ENCODE measurements around the gene CRHBP.
"Not testable (repeated sequence)": the region's sequence is repeated elsewhere in the genome, so short reads cannot be mapped to it uniquely, and the experiment has no call there.

CRHBP gene, protein sequence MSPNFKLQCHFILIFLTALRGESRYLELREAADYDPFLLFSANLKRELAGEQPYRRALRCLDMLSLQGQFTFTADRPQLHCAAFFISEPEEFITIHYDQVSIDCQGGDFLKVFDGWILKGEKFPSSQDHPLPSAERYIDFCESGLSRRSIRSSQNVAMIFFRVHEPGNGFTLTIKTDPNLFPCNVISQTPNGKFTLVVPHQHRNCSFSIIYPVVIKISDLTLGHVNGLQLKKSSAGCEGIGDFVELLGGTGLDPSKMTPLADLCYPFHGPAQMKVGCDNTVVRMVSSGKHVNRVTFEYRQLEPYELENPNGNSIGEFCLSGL

DNA sequence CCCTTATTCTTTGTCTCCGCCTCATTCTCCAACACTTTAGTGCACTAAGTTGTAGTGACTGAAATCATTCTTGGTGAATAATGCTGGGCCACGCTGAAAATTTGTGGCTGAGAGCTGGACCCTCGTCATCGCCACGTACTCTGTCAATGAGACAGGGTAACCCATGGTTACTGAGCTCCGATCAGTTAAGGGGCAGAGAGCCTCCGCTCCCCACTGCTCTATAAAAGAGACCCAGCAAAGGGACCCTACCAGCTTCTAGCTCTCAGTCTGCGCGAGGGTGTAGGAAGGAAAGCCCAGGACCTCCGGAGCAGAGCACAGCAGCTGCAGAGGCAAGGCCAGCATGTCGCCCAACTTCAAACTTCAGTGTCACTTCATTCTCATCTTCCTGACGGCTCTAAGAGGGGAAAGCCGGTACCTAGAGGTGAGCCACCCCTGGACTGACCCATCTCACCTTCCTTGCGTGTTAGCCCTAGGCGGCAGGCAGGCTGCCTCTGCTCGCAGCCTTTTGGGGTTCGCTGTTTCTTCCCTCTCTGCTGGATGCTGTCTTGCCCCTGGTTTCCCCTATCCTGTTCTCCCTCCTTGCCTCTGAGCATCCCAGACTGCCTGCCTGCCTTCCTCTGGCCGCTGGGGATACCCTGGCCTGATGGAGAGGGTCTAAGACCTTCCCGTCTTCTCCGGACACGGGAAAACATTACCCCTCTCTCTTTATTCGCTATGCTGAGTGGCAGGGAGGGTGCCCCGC is at the start of gene CRHBP:
TSS of gene CRHBP (plus strand) at position 251 of the 742 bp plus-strand sequence. CDS start at position 341, 90 bp downstream.
- DNase-seq = no peak

DNA sequence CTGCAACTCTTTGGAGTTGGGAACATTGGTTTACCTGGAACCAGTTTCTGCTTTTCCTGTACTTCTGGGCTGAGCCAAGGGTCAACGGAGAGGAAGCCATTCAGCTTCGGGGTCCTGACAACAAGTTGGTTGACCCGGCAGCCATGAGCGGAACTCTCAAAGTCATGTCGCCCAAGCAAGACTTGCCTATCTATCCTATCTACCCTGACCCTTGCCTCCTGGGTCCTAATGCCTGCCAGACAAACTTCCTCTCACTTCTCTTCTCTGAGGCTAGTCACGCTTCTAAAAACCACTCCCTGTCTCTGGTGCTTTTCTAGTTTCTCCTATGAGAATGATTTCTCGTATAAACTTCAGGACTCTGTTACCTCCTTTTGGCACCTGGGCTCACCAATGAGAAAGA is 44.7 kb upstream of the CRHBP start:
- no peak for DNase-seq

GRCh38 chr5:76910344-76910933 is 42.4 kb upstream of the CRHBP start:
- DNase-seq = not testable (repeated sequence)

DNA sequence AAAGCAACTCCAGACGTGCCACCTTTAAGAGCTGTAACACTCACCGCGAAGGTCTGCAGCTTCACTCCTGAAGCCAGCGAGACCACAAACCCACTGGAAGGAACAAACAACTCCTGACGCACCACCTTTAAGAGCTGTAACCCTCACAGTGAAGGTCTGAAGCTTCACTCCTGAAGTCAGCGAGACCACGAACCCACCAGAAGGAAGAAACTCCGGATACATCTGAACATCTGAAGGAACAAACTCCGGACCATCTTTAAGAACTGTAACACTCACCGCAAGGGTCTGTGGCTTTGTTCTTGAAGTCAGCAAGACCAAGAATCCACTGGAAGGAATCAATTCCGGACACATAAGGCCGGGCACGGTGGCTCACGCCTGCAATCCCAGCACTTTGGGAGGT is 38.2 kb upstream of the CRHBP start:
- DNase-seq = not testable (repeated sequence)

- DNase-seq = no peak
Observed at GRCh38 chr5:76918539-76918938, 34.3 kb upstream of the CRHBP start.

- no peak for DNase-seq
Observed at GRCh38 chr5:76920491-76920890, 32.4 kb upstream of the CRHBP start.

DNA sequence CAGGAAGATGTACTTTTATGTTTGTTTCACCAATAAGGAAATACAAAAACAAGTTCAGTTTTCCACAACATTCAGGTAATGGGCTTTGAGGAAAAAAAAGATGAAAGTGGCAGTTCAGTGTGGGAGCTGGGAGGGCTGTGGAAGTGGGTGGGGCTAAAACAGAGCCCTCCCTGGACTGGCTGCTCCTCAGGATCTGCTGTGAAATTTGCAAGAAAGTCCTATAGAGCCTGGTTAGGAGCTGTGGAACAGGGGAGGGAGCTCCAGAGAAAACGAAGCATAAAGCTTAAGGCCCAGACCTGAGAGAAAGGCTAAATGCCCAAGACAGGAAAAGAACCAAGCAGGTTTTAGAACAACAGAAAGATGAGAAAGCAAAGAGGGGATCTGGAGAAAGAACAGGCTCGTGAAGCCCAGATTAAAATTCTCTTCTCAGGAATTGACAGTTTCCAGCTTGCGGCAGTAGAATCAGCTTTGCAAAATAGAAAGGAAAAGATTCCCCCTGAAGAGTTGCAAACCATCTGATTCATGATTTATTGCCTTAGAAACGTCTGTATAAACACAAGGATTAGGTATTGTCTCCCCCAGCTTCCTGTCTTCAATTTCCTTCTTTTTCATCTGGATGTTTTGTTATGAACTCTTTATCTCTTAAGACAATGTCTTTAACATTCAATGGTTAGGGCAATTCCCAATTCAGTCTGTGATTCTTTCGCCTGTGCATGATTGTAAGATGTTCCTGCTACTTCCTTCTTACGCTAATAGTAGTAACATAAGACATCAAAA is 26.3 kb upstream of the CRHBP start:
- DNase-seq = no peak

- no peak for DNase-seq
Observed at GRCh38 chr5:76927961-76928360, 24.9 kb upstream of the CRHBP start.

GRCh38 chr5:76930083-76930482 is 22.8 kb upstream of the CRHBP start:
- no peak for DNase-seq

GRCh38 chr5:76938177-76938576 is 14.7 kb upstream of the CRHBP start:
- DNase-seq = no peak

GRCh38 chr5:76941000-76941399 is 11.8 kb upstream of the CRHBP start:
- no peak for DNase-seq

DNA sequence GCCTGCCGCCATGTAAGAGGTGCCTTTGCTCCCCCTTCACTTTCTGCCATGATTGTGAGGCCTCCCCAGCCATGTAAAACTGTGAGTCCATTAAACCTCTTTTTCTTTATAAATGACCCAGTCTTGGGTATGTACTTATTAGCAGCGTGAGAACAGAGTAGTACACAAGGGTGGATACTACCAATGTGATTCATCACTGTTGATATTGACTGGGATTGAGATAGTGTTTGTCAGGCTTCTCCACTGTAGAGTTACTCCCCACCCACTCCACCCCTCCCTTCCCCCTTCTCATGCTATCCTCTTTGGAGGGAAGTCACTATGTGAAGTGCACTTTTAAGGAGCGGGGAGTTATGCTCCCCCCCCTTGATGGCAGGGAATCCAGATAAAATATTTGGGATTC is 11.4 kb upstream of the CRHBP start:
- no peak for DNase-seq

DNA sequence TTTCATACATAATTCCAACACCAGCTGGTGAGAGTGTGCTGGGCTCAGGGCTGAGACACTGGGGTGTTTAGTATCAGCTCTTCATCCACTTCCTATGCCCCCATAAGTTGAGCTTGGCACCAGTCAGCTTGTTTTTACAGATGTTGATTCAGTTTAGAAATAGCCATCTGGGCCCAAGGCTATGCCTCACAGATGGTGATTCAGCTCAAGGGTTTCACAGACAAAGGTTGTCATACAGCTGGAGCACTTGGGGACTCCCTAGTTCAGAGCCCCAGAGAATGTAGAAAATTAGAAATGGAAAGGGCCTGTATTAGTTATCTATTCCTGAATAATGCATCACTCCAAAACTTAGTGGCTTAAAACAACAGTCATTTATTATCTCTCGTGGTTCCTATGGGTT is 10.3 kb upstream of the CRHBP start:
- DNase-seq = no peak

DNA sequence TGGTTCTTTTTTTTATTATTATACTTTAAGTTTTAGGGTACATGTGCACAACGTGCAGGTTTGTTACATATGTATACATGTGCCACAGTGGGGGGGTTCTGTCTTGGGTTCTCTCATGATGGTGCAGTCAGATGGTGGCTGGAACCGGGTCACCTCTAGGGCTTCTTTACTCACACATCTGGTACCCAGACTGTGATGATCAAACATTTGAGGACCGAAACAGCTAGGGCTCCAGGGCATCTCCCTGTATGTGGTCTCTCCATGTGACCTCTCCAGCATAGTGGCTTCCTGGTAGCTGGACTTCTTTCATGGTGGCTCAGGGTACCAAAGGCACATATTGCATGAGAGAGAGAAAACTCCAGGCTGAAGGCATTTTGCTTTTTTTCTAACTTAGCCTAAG is 9.8 kb upstream of the CRHBP start:
- DNase-seq = no peak

DNA sequence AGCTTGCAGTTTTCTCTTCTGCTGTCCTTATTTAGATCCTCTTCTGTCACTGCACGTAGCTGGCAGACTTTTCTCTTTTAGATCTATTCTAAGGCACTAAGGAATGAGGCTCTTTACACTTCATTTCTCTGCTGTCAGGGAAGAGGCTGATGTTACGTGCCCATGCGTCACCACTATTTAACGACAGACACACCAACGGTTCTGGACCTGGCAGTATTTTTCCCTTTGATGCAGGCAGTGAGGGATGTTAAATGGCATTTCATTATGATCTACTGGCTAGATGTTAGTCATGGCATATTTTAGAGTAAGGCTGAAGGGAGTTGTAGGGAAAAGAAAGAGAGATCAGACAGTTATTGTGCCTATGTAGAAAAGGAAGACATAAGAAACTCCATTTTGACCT is 8.2 kb upstream of the CRHBP start:
- DNase-seq = no peak

GRCh38 chr5:76945238-76945637 is 7.6 kb upstream of the CRHBP start:
- DNase-seq = not testable (repeated sequence)

GRCh38 chr5:76946090-76946489 is 6.8 kb upstream of the CRHBP start:
- no peak for DNase-seq

DNA sequence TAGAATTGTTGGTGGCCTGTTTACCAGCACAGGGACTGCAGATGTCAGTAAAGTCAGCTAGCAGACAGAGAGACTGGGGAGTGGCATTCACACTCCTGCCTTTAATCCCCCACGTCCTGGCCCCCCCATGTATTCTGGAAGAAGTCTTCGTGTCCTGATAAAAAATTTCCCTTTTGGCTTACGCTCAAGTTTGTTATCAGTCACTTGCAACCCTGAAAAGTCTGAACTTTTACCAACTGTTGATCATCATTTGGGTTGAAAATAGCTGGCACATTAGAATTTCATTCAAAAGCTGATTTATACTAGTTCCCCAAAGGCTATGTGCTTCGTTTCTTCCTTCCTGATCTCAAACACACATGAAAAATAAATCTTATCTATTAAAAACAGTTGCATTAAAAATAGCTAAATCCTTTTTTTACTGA is 5.8 kb upstream of the CRHBP start:
- no peak for DNase-seq

- no peak for DNase-seq
Observed at GRCh38 chr5:76953551-76954382, 922 bp downstream of the CRHBP start.

GRCh38 chr5:76954383-76954763 is 1.5 kb downstream of the CRHBP start:
- DNase-seq = no peak

- no peak for DNase-seq
Observed at GRCh38 chr5:76956033-76956432, 3.2 kb downstream of the CRHBP start.

All from suppressor macrophage treated with lipopolysaccharide for 4 hours (primary cell).